Glomerular endothelial cell (primary cell): Measurements from ENCODE around the gene ABCG1. TPM values are rescaled to one million over a fixed set of nuclear protein-coding genes. Genes with fewer than 3 reads are reported as not detected.

Experiments used
- DNase-seq: peaks from one replicate; pipeline ENCODE4 v3.0.0-alpha.2; 2011; ENCODE audit warnings: low read depth, low spot score; ENCODE audit errors: extremely low read depth
- total RNA-seq: library from RNA; depleted of rRNA; stranded (reverse); fragments of >200 nt; gene quantifications from 2 replicates; pipeline ENCODE4 v1.2.3, GENCODE V29; 2015

The ABCG1 gene
- total RNA-seq, 1 donor from 2014 or later, result 66.0 TPM

- DNase-seq, result no peak
These were observed 123.0 kb downstream of the ABCG1 start for GRCh38 chr21:42341776-42342542.

GRCh38 chr21:42343101-42343500 lies 124.2 kb downstream of the ABCG1 start:
- DNase-seq, result no peak

GRCh38 chr21:42343556-42343955 lies 124.6 kb downstream of the ABCG1 start:
- no peak for DNase-seq

GRCh38 chr21:42343963-42344510 lies 125.1 kb downstream of the ABCG1 start:
- DNase-seq, result no peak

- DNase-seq, result no peak
These were observed 125.7 kb downstream of the ABCG1 start for GRCh38 chr21:42344631-42345030.

GRCh38 chr21:42346441-42346840 lies 127.5 kb downstream of the ABCG1 start:
- no peak for DNase-seq

Other genes with a start within 250 kb of the ABCG1 start
- 6.8 and 8.8 TPM in 2 replicates for gene ZBTB21, start 208.8 kb upstream of the ABCG1 start, total RNA-seq
- not detected in 2 replicates for gene UMODL1, start 147.8 kb upstream of the ABCG1 start, total RNA-seq
- 5.4 and 10.8 TPM in 2 replicates for gene TFF3, start 96.3 kb downstream of the ABCG1 start, total RNA-seq
- not detected in 2 replicates for gene TFF2, start 131.9 kb downstream of the ABCG1 start, total RNA-seq
- gene TFF1, start 147.4 kb downstream of the ABCG1 start, total RNA-seq, result not detected in 2 replicates
- not detected in 2 replicates for gene TMPRSS3, start 176.9 kb downstream of the ABCG1 start, total RNA-seq
- not detected in 2 replicates for gene UBASH3A, start 184.8 kb downstream of the ABCG1 start, total RNA-seq